Keratinocyte (primary cell): Measurements from ENCODE around the gene CCDC126. TPM values are rescaled to one million over a fixed set of nuclear protein-coding genes. Genes with fewer than 3 reads are reported as not detected.
"Not testable (repeated sequence)": the region's sequence is repeated elsewhere in the genome, so short reads cannot be mapped to it uniquely, and the experiment has no call there.

ENCODE experiments used
- DNase-seq: peaks from one replicate; pipeline ENCODE4 v3.0.0-alpha.2; 2011; ENCODE audit warnings: low read depth, missing footprints, low spot score
- FAIRE-seq: peaks from 2 replicates; lab custom pipeline; 2011; peaks lifted over from hg19 to GRCh38; lab: Jason Lieb, UNC
- H2AFZ ChIP-seq: 2 replicates; pipeline ENCODE4 v1.6.0; 2012; ENCODE audit warnings: low read length, control low read depth, inconsistent platforms; ENCODE audit not compliant: control insufficient read depth
- H3K27ac ChIP-seq: 2 replicates; pipeline ENCODE4 v1.5.1; 2011; ENCODE audit warnings: low read length; ENCODE audit not compliant: control insufficient read depth, insufficient read depth
- H3K27me3 ChIP-seq: 3 replicates; pipeline ENCODE4 v1.6.0; 2011; ENCODE audit warnings: low read length; ENCODE audit not compliant: control insufficient read depth, insufficient read depth; ENCODE audit errors: extremely low read depth
- H3K36me3 ChIP-seq, 2 experiments: 2 replicates in 1 of 2; 3 replicates in 1 of 2; pipeline ENCODE4 v1.5.1; 2011; ENCODE audit warnings: low read length in 2 of 2, mild to moderate bottlenecking in 1 of 2; ENCODE audit not compliant: control insufficient read depth in 2 of 2, insufficient read depth in 2 of 2; ENCODE audit errors: extremely low read depth in 1 of 2
- H3K4me1 ChIP-seq: 3 replicates; pipeline ENCODE4 v1.5.1; 2011; ENCODE audit warnings: low read length; ENCODE audit not compliant: control insufficient read depth, insufficient read depth; ENCODE audit errors: extremely low read depth
- H3K4me2 ChIP-seq: 3 replicates; pipeline ENCODE4 v1.6.0; 2011; ENCODE audit warnings: low read depth, low read length; ENCODE audit not compliant: control insufficient read depth, insufficient read depth; ENCODE audit errors: extremely low read depth
- H3K4me3 ChIP-seq, 3 experiments: fragments of 200-600 bp in 1 of 3; sonication (generic) in 1 of 3; 2 replicates in 2 of 3; 3 replicates in 1 of 3; pipeline ENCODE4 v1.5.1; 2011 to 2016; ENCODE audit warnings: low read length in 3 of 3, mild to moderate bottlenecking in 3 of 3, control low read depth in 2 of 3, inconsistent platforms in 1 of 3, low read depth in 1 of 3, mixed read lengths in 1 of 3, mixed run types in 1 of 3, moderate library complexity in 1 of 3; ENCODE audit not compliant: control insufficient read depth in 2 of 3, insufficient read depth in 2 of 3; ENCODE audit errors: extremely low read depth in 1 of 3
- H3K79me2 ChIP-seq: 2 replicates; pipeline ENCODE4 v1.6.0; 2012; ENCODE audit warnings: low read length; ENCODE audit not compliant: control insufficient read depth, insufficient read depth
- H3K9ac ChIP-seq: 3 replicates; pipeline ENCODE4 v1.6.0; 2011; ENCODE audit warnings: low read length; ENCODE audit not compliant: control insufficient read depth, insufficient read depth; ENCODE audit errors: extremely low read depth
- H3K9me1 ChIP-seq: 3 replicates; pipeline ENCODE4 v1.6.0; 2011; ENCODE audit warnings: low read length; ENCODE audit not compliant: control insufficient read depth, insufficient read depth; ENCODE audit errors: extremely low read depth
- H3K9me3 ChIP-seq: 2 replicates; pipeline ENCODE4 v1.5.1; 2012; ENCODE audit warnings: low read depth, low read length; ENCODE audit not compliant: control insufficient read depth
- H4K20me1 ChIP-seq: 3 replicates; pipeline ENCODE4 v1.6.0; 2011; ENCODE audit warnings: low read length; ENCODE audit not compliant: control insufficient read depth, insufficient read depth; ENCODE audit errors: extremely low read depth
- EZH2 ChIP-seq: IDR thresholded peaks from one replicate; pipeline ENCODE4 v1.6.1; 2012; ENCODE audit warnings: inconsistent platforms, mild to moderate bottlenecking, low read length, moderate library complexity
- dilution Hi-C: fragments of 300-500 bp; cut with MboI; formaldehyde crosslinking; loops from one replicate; pipeline ENCODE4 v1.7.0; 2020; ENCODE audit warnings: low sequenced_read_pairs; ENCODE audit not compliant: extremely low pct_ligation_motif_present
- polyA plus RNA-seq, 5 experiments: library from polyadenylated mRNA; depleted of rRNA in 3 of 5; stranded (reverse) in 3 of 5; stranded (forward) in 1 of 5; unstranded in 1 of 5; fragments of >200 nt; gene quantifications; 1 replicate in 1 of 5; 2 replicates in 3 of 5; 3 replicates in 1 of 5; pipeline versions ENCODE4 v1.2.1 to v1.2.3, GENCODE V29; 2011 to 2012; ENCODE audit warnings: missing spikeins in 2 of 5, low read depth in 1 of 5, low replicate concordance in 1 of 5
- TF ChIP-seq, protein P1 (sequence below), 3 experiments: IDR thresholded peaks in 1 of 3; conservative IDR thresholded peaks in 1 of 3; optimal IDR thresholded peaks in 1 of 3; 2 replicates in 2 of 3; 3 replicates in 1 of 3; pipeline versions ENCODE3 to v1.5.1; 2011; ENCODE audit warnings: low read length in 3 of 3, mild to moderate bottlenecking in 3 of 3, moderate library complexity in 2 of 3, control low read depth in 1 of 3, inconsistent platforms in 1 of 3; ENCODE audit not compliant: insufficient read depth in 2 of 3; ENCODE audit errors: extremely low read depth in 1 of 3

Gene CCDC126
- polyA plus RNA-seq, 1 donor (not counting 4 experiments of a cell fraction or from before 2014, with no cell fraction given), result 8.4 TPM

DNA sequence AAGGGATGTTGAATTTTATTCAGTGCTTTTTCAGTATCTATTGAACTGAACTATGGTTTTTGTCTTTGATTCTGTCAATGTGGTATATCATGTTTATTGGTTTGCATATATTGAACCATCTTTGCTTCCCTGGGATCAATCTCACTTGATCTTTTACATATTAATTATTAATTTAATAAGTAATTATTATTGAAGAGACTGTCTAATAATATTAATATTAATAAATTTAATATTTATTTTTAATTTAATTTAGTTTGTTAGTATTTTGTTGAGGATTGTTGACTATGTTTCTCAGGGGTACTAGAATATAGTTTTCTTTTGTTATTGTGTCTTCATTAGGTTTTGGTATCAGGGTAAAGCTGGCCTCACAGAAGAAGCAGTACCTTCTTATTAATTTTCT lies 38.9 kb upstream of the CCDC126 start:
- Histone ChIP-seq H3K27me3 (no peaks in the 10 kb centered on the region), H3K79me2 (no peaks in the 10 kb centered on the region), H2AFZ (no peak overlapping the region), H3K27ac (no peak overlapping the region), H3K4me1 (no peaks in the 10 kb centered on the region), H3K9ac (no peak overlapping the region), H3K9me1 (no peaks in the 10 kb centered on the region), H3K4me3 (no peak overlapping the region), H4K20me1 (no peaks in the 10 kb centered on the region), H3K9me3 (no peaks in the 10 kb centered on the region), H3K4me2 (no peak overlapping the region), H3K36me3 (no peaks in the 10 kb centered on the region)
- FAIRE-seq (no peak), DNase-seq (no peak)
- TF ChIP-seq, protein P1, sequence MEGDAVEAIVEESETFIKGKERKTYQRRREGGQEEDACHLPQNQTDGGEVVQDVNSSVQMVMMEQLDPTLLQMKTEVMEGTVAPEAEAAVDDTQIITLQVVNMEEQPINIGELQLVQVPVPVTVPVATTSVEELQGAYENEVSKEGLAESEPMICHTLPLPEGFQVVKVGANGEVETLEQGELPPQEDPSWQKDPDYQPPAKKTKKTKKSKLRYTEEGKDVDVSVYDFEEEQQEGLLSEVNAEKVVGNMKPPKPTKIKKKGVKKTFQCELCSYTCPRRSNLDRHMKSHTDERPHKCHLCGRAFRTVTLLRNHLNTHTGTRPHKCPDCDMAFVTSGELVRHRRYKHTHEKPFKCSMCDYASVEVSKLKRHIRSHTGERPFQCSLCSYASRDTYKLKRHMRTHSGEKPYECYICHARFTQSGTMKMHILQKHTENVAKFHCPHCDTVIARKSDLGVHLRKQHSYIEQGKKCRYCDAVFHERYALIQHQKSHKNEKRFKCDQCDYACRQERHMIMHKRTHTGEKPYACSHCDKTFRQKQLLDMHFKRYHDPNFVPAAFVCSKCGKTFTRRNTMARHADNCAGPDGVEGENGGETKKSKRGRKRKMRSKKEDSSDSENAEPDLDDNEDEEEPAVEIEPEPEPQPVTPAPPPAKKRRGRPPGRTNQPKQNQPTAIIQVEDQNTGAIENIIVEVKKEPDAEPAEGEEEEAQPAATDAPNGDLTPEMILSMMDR (optimal IDR thresholded peaks at IDR 0.05 in 1 of 3, IDR thresholded peaks at IDR 0.05 in 1 of 3, conservative IDR thresholded peaks at IDR 0.05 in 1 of 3; ENCODE audit: extremely low read depth in 1 of 3, insufficient read depth in 2 of 3, low read length in 3 of 3), result no peak
- no peak for TF ChIP-seq EZH2
- dilution Hi-C loops, result no loop called here

DNA sequence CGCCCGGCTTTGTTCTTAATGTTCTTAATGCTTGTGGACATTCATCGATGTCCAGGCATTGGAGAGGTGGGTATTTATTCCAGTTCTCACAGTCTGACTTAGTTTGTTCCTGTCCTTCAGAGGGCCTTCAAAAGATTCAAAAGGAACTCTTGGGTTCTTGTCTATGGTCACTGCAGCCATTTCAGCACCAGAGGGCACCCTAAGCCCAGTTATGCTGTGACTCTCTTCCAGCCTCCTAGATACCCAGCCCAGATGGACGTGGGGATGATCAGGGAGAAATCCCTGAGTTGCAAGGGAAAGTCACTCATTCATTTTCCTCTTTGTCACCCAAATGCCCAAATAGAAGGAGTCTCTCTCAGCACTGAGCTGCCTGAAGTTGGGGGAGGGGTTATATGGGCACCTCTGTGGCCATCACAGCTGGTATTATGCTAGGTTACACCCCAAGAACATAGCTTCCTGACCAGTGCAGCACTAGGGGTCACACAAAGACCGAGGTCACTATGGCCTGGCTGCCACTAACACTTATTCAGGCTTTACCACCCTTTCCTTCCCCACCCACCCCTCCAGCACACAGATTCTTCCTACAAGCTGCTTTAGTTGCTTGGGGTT lies 26.5 kb upstream of the CCDC126 start:
- no peaks in the 10 kb centered on the region for H3K27me3 ChIP-seq
- no peaks in the 10 kb centered on the region for H4K20me1 ChIP-seq
- no peaks in the 10 kb centered on the region for H3K36me3 ChIP-seq
- H3K9ac ChIP-seq, result no peak overlapping the region
- H3K9me3 ChIP-seq, result no peaks in the 10 kb centered on the region
- H3K4me1 ChIP-seq, result no peaks in the 10 kb centered on the region
- no peak overlapping the region for H3K4me2 ChIP-seq
- no peak overlapping the region for H3K27ac ChIP-seq
- peak; percentile 36 for DNase-seq
- H2AFZ ChIP-seq, result no peak overlapping the region
- H3K4me3 ChIP-seq, result no peak overlapping the region
- TF ChIP-seq, protein P1 (optimal IDR thresholded peaks at IDR 0.05 in 1 of 3, IDR thresholded peaks at IDR 0.05 in 1 of 3, conservative IDR thresholded peaks at IDR 0.05 in 1 of 3; ENCODE audit: extremely low read depth in 1 of 3, insufficient read depth in 2 of 3, low read length in 3 of 3), result peak; percentile 81 to 87 (median 83)
- TF ChIP-seq EZH2, result no peak
- dilution Hi-C loops, result no loop called here
- no peaks in the 10 kb centered on the region for H3K79me2 ChIP-seq
- no peaks in the 10 kb centered on the region for H3K9me1 ChIP-seq
- peak; percentile 97 for FAIRE-seq

DNA sequence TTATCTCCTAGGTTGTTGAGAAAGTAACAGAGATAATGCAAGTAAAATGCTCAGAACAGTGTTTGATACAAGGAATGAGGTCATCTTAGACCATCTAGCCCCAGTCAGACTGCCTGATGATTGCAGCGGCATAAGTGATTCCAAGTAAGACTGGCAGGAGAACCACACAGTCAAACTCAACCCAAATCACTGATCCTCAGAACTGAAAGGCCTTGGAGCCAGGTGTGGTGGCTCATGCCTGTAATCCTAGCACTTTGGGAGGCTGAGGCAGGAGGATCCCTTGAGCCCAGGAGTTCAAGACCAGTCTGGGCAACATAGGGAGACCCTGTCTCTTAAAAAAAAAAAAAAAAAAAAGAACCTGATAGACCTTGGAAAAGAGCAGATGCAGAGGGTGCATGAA lies 15.2 kb upstream of the CCDC126 start:
- DNase-seq, H3K9ac ChIP-seq, H3K4me3 ChIP-seq, H3K9me1 ChIP-seq, H3K36me3 ChIP-seq, H3K27ac ChIP-seq, H4K20me1 ChIP-seq, H3K4me1 ChIP-seq, H3K9me3 ChIP-seq, H2AFZ ChIP-seq, H3K79me2 ChIP-seq, H3K27me3 ChIP-seq, dilution Hi-C loops, H3K4me2 ChIP-seq, FAIRE-seq: not testable (repeated sequence)

DNA sequence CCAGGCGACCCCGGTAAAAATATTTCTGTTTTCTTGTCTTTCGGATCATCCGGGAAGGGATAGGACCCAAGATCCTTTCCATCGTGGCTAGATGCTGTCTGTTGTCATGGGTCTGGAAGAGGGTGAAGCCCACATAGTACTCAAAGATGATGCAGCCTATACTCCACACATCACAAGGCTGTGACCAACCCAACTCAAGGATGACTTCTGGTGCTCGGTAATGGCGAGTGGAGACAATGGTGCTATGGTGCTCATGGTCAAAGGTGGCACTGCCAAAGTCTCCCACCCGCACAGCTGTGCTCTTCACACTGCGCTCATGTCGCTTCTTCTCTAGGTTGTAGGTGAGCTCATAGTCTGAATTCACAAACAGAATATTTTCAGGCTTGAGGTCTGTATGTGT lies 11.9 kb upstream of the CCDC126 start:
- H3K9me3 ChIP-seq, dilution Hi-C loops, H3K4me3 ChIP-seq, FAIRE-seq, H3K79me2 ChIP-seq, H4K20me1 ChIP-seq, H3K9ac ChIP-seq, H3K4me1 ChIP-seq, H3K36me3 ChIP-seq, H3K4me2 ChIP-seq, H2AFZ ChIP-seq, H3K27ac ChIP-seq, DNase-seq, H3K9me1 ChIP-seq, H3K27me3 ChIP-seq: not testable (repeated sequence)
